ENCODE results near the gene TMEM94. TPM values are rescaled to one million over a fixed set of nuclear protein-coding genes. Genes with fewer than 3 reads are reported as not detected.

The TMEM94 gene
- total and polyA plus RNA-seq, 9 of the 15 experiments (the other 6 are each of a cell fraction or from before 2014, with no cell fraction given): 0.35 to 48.1 (median 14.4) TPM

DNA sequence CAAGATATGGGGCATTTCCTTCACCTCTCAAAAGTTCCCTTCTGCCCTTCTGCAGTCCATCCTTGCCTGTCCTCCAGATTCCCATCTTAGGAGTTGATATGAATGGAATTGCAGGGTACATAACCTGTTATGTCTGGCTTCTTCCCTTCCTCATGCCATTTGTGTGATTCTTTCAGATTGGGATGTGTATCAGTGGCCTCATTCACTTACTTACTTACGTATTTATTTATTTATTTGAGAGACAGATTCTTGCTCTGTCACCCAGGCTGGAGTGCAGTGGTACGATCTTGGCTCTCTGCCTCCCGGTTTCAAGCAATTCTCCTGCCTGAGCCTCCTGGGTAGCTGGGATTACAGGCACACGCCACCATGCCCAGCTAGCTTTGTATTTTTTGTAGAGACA lies 6.2 kb upstream of the TMEM94 start:
- no TSS peak for BruUV-seq (replicated peaks)
- intact Hi-C loops (cut with micrococcal nuclease) (no loop called here), in situ Hi-C loops (cut with MboI) (no loop called here)
- Histone ChIP-seq H3K4me3 (no peak overlapping the region), H4K20me1 (replicated peaks; ENCODE audit: control insufficient read depth, insufficient read depth, low read length) (no peaks in the 10 kb centered on the region), H3K4me1 (replicated peaks in 1 of 2; ENCODE audit: control insufficient read depth in 2 of 2, insufficient read depth in 2 of 2, low read length in 2 of 2) (peaks cover 21 to 26% of the 10 kb centered on the region in 2 experiments; a peak in 4 of 5 replicates), H3K36me3 (ENCODE audit: control insufficient read depth, insufficient read depth, low read length) (no peaks in the 10 kb centered on the region), H2AFZ (ENCODE audit: low read depth, low read length) (no peak overlapping the region), H3K4me2 (ENCODE audit: insufficient read depth, low read length) (no peak overlapping the region), H3K27ac (ENCODE audit: extremely low read depth, low read depth, low read length) (no peak overlapping the region), H3K9me1 (ENCODE audit: control insufficient read depth, insufficient read depth, low read length) (no peaks in the 10 kb centered on the region), H3K9ac (ENCODE audit: insufficient read depth in 1 of 2, low read depth in 2 of 2, low read length in 2 of 2) (no peak overlapping the region), H3K27me3 (ENCODE audit: control insufficient read depth in 2 of 2, insufficient read depth in 2 of 2, low read length in 2 of 2) (no peaks in the 10 kb centered on the region), H3K9me3 (replicated peaks; ENCODE audit: control insufficient read depth, insufficient read depth, low read depth, low read length) (no peaks in the 10 kb centered on the region), H3K79me2 (ENCODE audit: control insufficient read depth, insufficient read depth, low read length) (no peaks in the 10 kb centered on the region)
- ATAC-seq (no peak), DNase-seq (ENCODE audit: extremely low read depth in 1 of 4, low spot score in 3 of 4) (no peak), FAIRE-seq (no peak)
- WGBS (ENCODE audit: insufficient coverage, low coverage, missing lambda C conversion rate): 74% methylated on average over 4 of the region's 4 CpGs
- no peak for TF ChIP-seq PCBP2 (IDR thresholded peaks at IDR 0.05; ENCODE audit: low read depth, low read length, poor library complexity, severe bottlenecking)
- POLR2A ChIA-PET: no interaction called here
- CTCF ChIA-PET (ENCODE audit: low intra/inter-chr PET ratio): no interaction called here

DNA sequence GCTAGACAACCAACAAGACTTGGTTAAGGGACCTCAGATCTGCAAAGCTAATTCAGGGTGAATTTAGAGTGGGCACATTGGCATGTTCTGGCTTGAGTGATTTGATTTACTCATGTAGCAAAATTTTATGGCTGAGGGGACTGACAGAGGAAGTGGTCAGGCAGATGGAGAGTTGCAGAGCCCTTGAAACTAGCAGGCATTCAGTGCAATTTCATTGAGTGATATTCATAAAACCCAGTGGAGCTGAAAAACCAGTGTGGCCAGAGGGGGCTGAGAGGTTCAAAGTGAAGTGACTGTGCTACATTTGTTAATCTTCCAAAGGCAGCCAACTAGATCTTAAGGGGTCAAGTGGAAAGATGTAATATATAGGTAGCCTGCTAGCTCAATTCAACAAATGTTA lies 2.2 kb upstream of the TMEM94 start:
- ChIA-PET CTCF (ENCODE audit: low intra/inter-chr PET ratio) (no interaction called here), POLR2A (interaction anchor here (1.2 kb wide), 1 partner anchor 19 kb away, joined by 4 read pairs; no protein-coding TSS in a partner anchor)
- Histone ChIP-seq H4K20me1 (replicated peaks; ENCODE audit: control insufficient read depth, insufficient read depth, low read length) (no peaks in the 10 kb centered on the region), H3K4me3 (no peak overlapping the region), H3K27me3 (ENCODE audit: control insufficient read depth in 2 of 2, insufficient read depth in 2 of 2, low read length in 2 of 2) (no peaks in the 10 kb centered on the region), H3K36me3 (ENCODE audit: control insufficient read depth, insufficient read depth, low read length) (no peaks in the 10 kb centered on the region), H3K9me1 (ENCODE audit: control insufficient read depth, insufficient read depth, low read length) (no peaks in the 10 kb centered on the region), H2AFZ (ENCODE audit: low read depth, low read length) (no peak overlapping the region), H3K79me2 (ENCODE audit: control insufficient read depth, insufficient read depth, low read length) (peaks cover 15% of the 10 kb centered on the region), H3K9me3 (replicated peaks; ENCODE audit: control insufficient read depth, insufficient read depth, low read depth, low read length) (no peaks in the 10 kb centered on the region), H3K27ac (ENCODE audit: extremely low read depth, low read depth, low read length) (no peak overlapping the region), H3K4me1 (replicated peaks in 1 of 2; ENCODE audit: control insufficient read depth in 2 of 2, insufficient read depth in 2 of 2, low read length in 2 of 2) (peaks cover 13 to 27% of the 10 kb centered on the region in 2 experiments; a peak in 4 of 5 replicates), H3K9ac (ENCODE audit: insufficient read depth in 1 of 2, low read depth in 2 of 2, low read length in 2 of 2) (no peak overlapping the region), H3K4me2 (ENCODE audit: insufficient read depth, low read length) (no peak overlapping the region)
- no peak for FAIRE-seq
- no peak for DNase-seq (ENCODE audit: extremely low read depth in 1 of 4, low spot score in 3 of 4)
- in situ Hi-C loops (cut with MboI) (no loop called here), intact Hi-C loops (cut with micrococcal nuclease) (no loop called here)
- BruUV-seq (replicated peaks): no TSS peak
- no peak for ATAC-seq
- TF ChIP-seq SMARCA4 (IDR thresholded peaks at IDR 0.05): no peak
- TF ChIP-seq ZNF165 (CRISPR knock-in tag; IDR thresholded peaks at IDR 0.05; ENCODE audit: borderline replicate concordance): no peak
- TF ChIP-seq, protein P1, sequence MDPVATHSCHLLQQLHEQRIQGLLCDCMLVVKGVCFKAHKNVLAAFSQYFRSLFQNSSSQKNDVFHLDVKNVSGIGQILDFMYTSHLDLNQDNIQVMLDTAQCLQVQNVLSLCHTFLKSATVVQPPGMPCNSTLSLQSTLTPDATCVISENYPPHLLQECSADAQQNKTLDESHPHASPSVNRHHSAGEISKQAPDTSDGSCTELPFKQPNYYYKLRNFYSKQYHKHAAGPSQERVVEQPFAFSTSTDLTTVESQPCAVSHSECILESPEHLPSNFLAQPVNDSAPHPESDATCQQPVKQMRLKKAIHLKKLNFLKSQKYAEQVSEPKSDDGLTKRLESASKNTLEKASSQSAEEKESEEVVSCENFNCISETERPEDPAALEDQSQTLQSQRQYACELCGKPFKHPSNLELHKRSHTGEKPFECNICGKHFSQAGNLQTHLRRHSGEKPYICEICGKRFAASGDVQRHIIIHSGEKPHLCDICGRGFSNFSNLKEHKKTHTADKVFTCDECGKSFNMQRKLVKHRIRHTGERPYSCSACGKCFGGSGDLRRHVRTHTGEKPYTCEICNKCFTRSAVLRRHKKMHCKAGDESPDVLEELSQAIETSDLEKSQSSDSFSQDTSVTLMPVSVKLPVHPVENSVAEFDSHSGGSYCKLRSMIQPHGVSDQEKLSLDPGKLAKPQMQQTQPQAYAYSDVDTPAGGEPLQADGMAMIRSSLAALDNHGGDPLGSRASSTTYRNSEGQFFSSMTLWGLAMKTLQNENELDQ (CRISPR knock-in tag; IDR thresholded peaks at IDR 0.05; ENCODE audit: borderline replicate concordance): no peak
- no peak for TF ChIP-seq CBX3 (IDR thresholded peaks at IDR 0.05; ENCODE audit: borderline replicate concordance in 1 of 2, low read length in 2 of 2)
- TF ChIP-seq CSDE1 (IDR thresholded peaks at IDR 0.05): no peak
- no peak for TF ChIP-seq ZNF197 (CRISPR knock-in tag; IDR thresholded peaks at IDR 0.05; ENCODE audit: low read depth)
- TF ChIP-seq POLR3G (IDR thresholded peaks at IDR 0.05; ENCODE audit: extremely low read depth, insufficient read length, insufficient replicate concordance): no peak
- TF ChIP-seq, protein P2, sequence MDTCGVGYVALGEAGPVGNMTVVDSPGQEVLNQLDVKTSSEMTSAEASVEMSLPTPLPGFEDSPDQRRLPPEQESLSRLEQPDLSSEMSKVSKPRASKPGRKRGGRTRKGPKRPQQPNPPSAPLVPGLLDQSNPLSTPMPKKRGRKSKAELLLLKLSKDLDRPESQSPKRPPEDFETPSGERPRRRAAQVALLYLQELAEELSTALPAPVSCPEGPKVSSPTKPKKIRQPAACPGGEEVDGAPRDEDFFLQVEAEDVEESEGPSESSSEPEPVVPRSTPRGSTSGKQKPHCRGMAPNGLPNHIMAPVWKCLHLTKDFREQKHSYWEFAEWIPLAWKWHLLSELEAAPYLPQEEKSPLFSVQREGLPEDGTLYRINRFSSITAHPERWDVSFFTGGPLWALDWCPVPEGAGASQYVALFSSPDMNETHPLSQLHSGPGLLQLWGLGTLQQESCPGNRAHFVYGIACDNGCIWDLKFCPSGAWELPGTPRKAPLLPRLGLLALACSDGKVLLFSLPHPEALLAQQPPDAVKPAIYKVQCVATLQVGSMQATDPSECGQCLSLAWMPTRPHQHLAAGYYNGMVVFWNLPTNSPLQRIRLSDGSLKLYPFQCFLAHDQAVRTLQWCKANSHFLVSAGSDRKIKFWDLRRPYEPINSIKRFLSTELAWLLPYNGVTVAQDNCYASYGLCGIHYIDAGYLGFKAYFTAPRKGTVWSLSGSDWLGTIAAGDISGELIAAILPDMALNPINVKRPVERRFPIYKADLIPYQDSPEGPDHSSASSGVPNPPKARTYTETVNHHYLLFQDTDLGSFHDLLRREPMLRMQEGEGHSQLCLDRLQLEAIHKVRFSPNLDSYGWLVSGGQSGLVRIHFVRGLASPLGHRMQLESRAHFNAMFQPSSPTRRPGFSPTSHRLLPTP (IDR thresholded peaks at IDR 0.05; ENCODE audit: borderline replicate concordance, extremely low read depth, insufficient read length): no peak
- TF ChIP-seq POLR2H (tag; IDR thresholded peaks at IDR 0.05; ENCODE audit: low read depth): no peak
- no peak for TF ChIP-seq ZNF143 (CRISPR knock-in tag; IDR thresholded peaks at IDR 0.05)
